WTC11 (cell line): Measurements from ENCODE around the gene LRRC74A. TPM values are rescaled to one million over a fixed set of nuclear protein-coding genes. Genes with fewer than 3 reads are reported as not detected.

Experiments
- ATAC-seq: fragments of 200-7000 bp; cut with Tn5 transposase; 2 replicates; pipeline ENCODE4 v1.10.0; 2021; ENCODE audit warnings: mild to moderate bottlenecking, moderate library complexity
- CTCF ChIA-PET: fragments of 300-600 bp; sonication (Branson Sonifier 250); formaldehyde crosslinking; loops from one replicate; lab custom pipeline; 2021; ENCODE audit warnings: antibody characterized with exemption; lab: Charles Lee
- POLR2A ChIA-PET: fragments of 350-600 bp; sonication (Branson Sonifier 250); formaldehyde crosslinking; loops from one replicate; lab custom pipeline; 2021; ENCODE audit warnings: antibody characterized with exemption; lab: Charles Lee
- DNase-seq: peaks from one replicate; pipeline ENCODE4 v3.0.0; 2021; ENCODE audit warnings: low spot score
- H3K27ac Mint-ChIP-seq: 2 replicates; pipeline ENCODE4 v1.8.0; 2021; ENCODE audit warnings: mixed read lengths
- H3K27me3 Mint-ChIP-seq: 2 replicates; pipeline ENCODE4 v1.8.0; 2021; ENCODE audit warnings: low read depth, mild to moderate bottlenecking, moderate library complexity, mixed read lengths
- H3K36me3 Mint-ChIP-seq: 2 replicates; pipeline ENCODE4 v1.8.0; 2021; ENCODE audit warnings: mixed read lengths
- H3K4me1 Mint-ChIP-seq: 2 replicates; pipeline ENCODE4 v1.8.0; 2022; ENCODE audit warnings: mixed read lengths
- H3K4me3 Mint-ChIP-seq: 2 replicates; pipeline ENCODE4 v1.8.0; 2021; ENCODE audit warnings: mild to moderate bottlenecking, moderate library complexity, mixed read lengths
- H3K9me3 Mint-ChIP-seq: 2 replicates; pipeline ENCODE4 v1.8.0; 2021; ENCODE audit warnings: mixed read lengths
- CBFB ChIP-seq: sonication (generic); formaldehyde crosslinking; IDR thresholded peaks from 2 replicates; pipeline ENCODE4 v1.8.1; 2022; ENCODE audit warnings: mild to moderate bottlenecking, low read depth, missing genetic modification reagents
- CTCF ChIP-seq: fragments of 200-600 bp; IDR thresholded peaks from 2 replicates; pipeline ENCODE4 v1.8.0; 2022; ENCODE audit warnings: antibody characterized with exemption
- E2F1 ChIP-seq: sonication (generic); formaldehyde crosslinking; IDR thresholded peaks from 2 replicates; pipeline ENCODE4 v1.8.0; 2022; ENCODE audit warnings: mild to moderate bottlenecking, missing genetic modification reagents
- E2F4 ChIP-seq: sonication (generic); formaldehyde crosslinking; IDR thresholded peaks from 2 replicates; pipeline ENCODE4 v1.8.1; 2022; ENCODE audit warnings: low read depth, mild to moderate bottlenecking, moderate library complexity, missing genetic modification reagents, borderline replicate concordance
- ELF4 ChIP-seq: sonication (generic); formaldehyde crosslinking; IDR thresholded peaks from 2 replicates; pipeline ENCODE4 v1.8.1; 2022; ENCODE audit warnings: low read depth, mild to moderate bottlenecking, moderate library complexity, missing genetic modification reagents
- FOXJ3 ChIP-seq: sonication (generic); formaldehyde crosslinking; IDR thresholded peaks from 2 replicates; pipeline ENCODE4 v1.9.0; 2021; ENCODE audit warnings: missing genetic modification reagents, mild to moderate bottlenecking, borderline replicate concordance
- FOXK1 ChIP-seq: sonication (generic); formaldehyde crosslinking; IDR thresholded peaks from 2 replicates; pipeline ENCODE4 v1.8.0; 2022; ENCODE audit warnings: mild to moderate bottlenecking, moderate library complexity, missing genetic modification reagents
- IRF2 ChIP-seq: sonication (generic); formaldehyde crosslinking; IDR thresholded peaks from 2 replicates; pipeline ENCODE4 v1.8.0; 2022; ENCODE audit warnings: low read depth, missing genetic modification reagents, borderline replicate concordance
- MXD4 ChIP-seq: fragments of 250-450 bp; sonication (Bioruptor Pico); IDR thresholded peaks from 2 replicates; pipeline ENCODE4 v1.8.0; 2021; ENCODE audit warnings: mild to moderate bottlenecking, moderate library complexity, borderline replicate concordance
- PRDM15 ChIP-seq: sonication (generic); formaldehyde crosslinking; IDR thresholded peaks from 2 replicates; pipeline ENCODE4 v1.8.0; 2022; ENCODE audit warnings: missing genetic modification reagents
- PREB ChIP-seq: sonication (generic); formaldehyde crosslinking; IDR thresholded peaks from 2 replicates; pipeline ENCODE4 v1.8.1; 2022; ENCODE audit warnings: mild to moderate bottlenecking, missing genetic modification reagents, moderate library complexity, borderline replicate concordance
- PRRX2 ChIP-seq: fragments of 250-450 bp; sonication (Bioruptor Pico); IDR thresholded peaks from 2 replicates; pipeline ENCODE4 v1.8.0; 2021; ENCODE audit warnings: mild to moderate bottlenecking
- SMAD4 ChIP-seq: sonication (generic); formaldehyde crosslinking; IDR thresholded peaks from 2 replicates; pipeline ENCODE4 v1.8.0; 2022; ENCODE audit warnings: mild to moderate bottlenecking, missing genetic modification reagents
- SOX15 ChIP-seq: fragments of 250-450 bp; sonication (Bioruptor Pico); IDR thresholded peaks from 2 replicates; pipeline ENCODE4 v1.9.0; 2021; ENCODE audit warnings: mild to moderate bottlenecking
- STAT6 ChIP-seq: sonication (generic); formaldehyde crosslinking; conservative IDR thresholded peaks from 2 replicates; pipeline ENCODE4 v1.8.1; 2023; ENCODE audit warnings: mild to moderate bottlenecking, low read depth, missing genetic modification reagents, moderate library complexity
- ZNF138 ChIP-seq: sonication (generic); formaldehyde crosslinking; conservative IDR thresholded peaks from 2 replicates; pipeline ENCODE4 v1.8.1; 2022; ENCODE audit warnings: mild to moderate bottlenecking, moderate library complexity, missing genetic modification reagents
- ZNF416 ChIP-seq: fragments of 250-450 bp; sonication (Bioruptor Pico); IDR thresholded peaks from 2 replicates; pipeline ENCODE4 v1.9.0; 2021; ENCODE audit warnings: mild to moderate bottlenecking, inconsistent platforms
- total RNA-seq: library from RNA; stranded (reverse); gene quantifications from 3 replicates; pipeline ENCODE4 v1.2.3, GENCODE V29; 2021

The LRRC74A gene
- total RNA-seq, 1 experiment from 2014 or later: not detected

GRCh38 chr14:76862546-76863282 lies 36.5 kb downstream of the LRRC74A start:
- no peaks in the 10 kb centered on the region for H3K9me3 Mint-ChIP-seq
- DNase-seq (no peak), ATAC-seq (no peak)
- H3K27ac Mint-ChIP-seq: no peak overlapping the region
- no peak for TF ChIP-seq E2F1 (CRISPR knock-in tag)
- no peak for TF ChIP-seq CTCF
- no peak for TF ChIP-seq MXD4 (CRISPR knock-in tag)
- TF ChIP-seq PRDM15 (CRISPR knock-in tag): no peak
- TF ChIP-seq PREB: no peak
- TF ChIP-seq E2F4 (CRISPR knock-in tag): no peak
- TF ChIP-seq STAT6 (CRISPR knock-in tag): no peak
- no peak for TF ChIP-seq FOXJ3 (CRISPR knock-in tag)
- no peak for TF ChIP-seq IRF2
- no peak for TF ChIP-seq PRRX2 (CRISPR knock-in tag)
- TF ChIP-seq CBFB (CRISPR knock-in tag): no peak
- TF ChIP-seq SMAD4: no peak
- no peak for TF ChIP-seq ELF4
- no peak for TF ChIP-seq ZNF416 (CRISPR knock-in tag)
- TF ChIP-seq SOX15 (CRISPR knock-in tag): no peak
- TF ChIP-seq FOXK1 (CRISPR knock-in tag): no peak
- no peak for TF ChIP-seq ZNF138
- peaks cover 39% of the 10 kb centered on the region for H3K4me1 Mint-ChIP-seq
- no peaks in the 10 kb centered on the region; the same call in none of the 2 replicates for H3K27me3 Mint-ChIP-seq
- H3K36me3 Mint-ChIP-seq: no peaks in the 10 kb centered on the region
- POLR2A ChIA-PET: no interaction called here
- H3K4me3 Mint-ChIP-seq: no peak overlapping the region
- CTCF ChIA-PET: interaction anchor here (1.6 to 3.4 kb wide), 3 partner anchors 13 to 213 kb away, joined by 5 to 16 read pairs (median 5); no protein-coding TSS in a partner anchor
